Neural progenitor cell (in vitro differentiated cells): ENCODE results near the gene VSIG2. TPM values are rescaled to one million over a fixed set of nuclear protein-coding genes. Genes with fewer than 3 reads are reported as not detected.

Experiments used
- DNase-seq: peaks from one replicate; pipeline ENCODE4 v3.0.0-alpha.2; 2016; ENCODE audit warnings: low spot score
- H2AFZ ChIP-seq: fragments of 200-600 bp; sonication (generic); replicated peaks from 2 replicates; pipeline ENCODE4 v1.6.1; 2016; ENCODE audit warnings: antibody characterized with exemption
- H3F3A ChIP-seq: fragments of 200-600 bp; sonication (generic); 2 replicates; pipeline ENCODE4 v1.6.1; 2016; ENCODE audit warnings: antibody characterized with exemption, low read depth
- H3K27ac ChIP-seq: fragments of 200-600 bp; sonication (generic); 2 replicates; pipeline ENCODE4 v1.5.1; 2016; ENCODE audit warnings: mild to moderate bottlenecking
- H3K27me3 ChIP-seq: fragments of 200-600 bp; sonication (generic); 2 replicates; pipeline ENCODE4 v1.6.1; 2016; ENCODE audit warnings: mild to moderate bottlenecking, moderate library complexity
- H3K36me3 ChIP-seq: fragments of 200-600 bp; sonication (generic); 2 replicates; pipeline ENCODE4 v1.5.1; 2016
- H3K4me1 ChIP-seq: fragments of 200-600 bp; sonication (generic); 2 replicates; pipeline ENCODE4 v1.6.1; 2016; ENCODE audit warnings: mixed run types
- H3K4me2 ChIP-seq: fragments of 200-600 bp; sonication (generic); 2 replicates; pipeline ENCODE4 v1.6.1; 2016
- H3K4me3 ChIP-seq: fragments of 200-600 bp; sonication (generic); 2 replicates; pipeline ENCODE4 v1.5.1; 2016
- H3K79me2 ChIP-seq: fragments of 200-600 bp; sonication (generic); 2 replicates; pipeline ENCODE4 v1.6.1; 2016; ENCODE audit warnings: low read depth
- H3K9ac ChIP-seq: fragments of 200-600 bp; sonication (generic); 2 replicates; pipeline ENCODE4 v1.6.1; 2016
- H3K9me3 ChIP-seq: fragments of 200-600 bp; sonication (generic); 2 replicates; pipeline ENCODE4 v1.5.1; 2016; ENCODE audit warnings: low read depth
- H4K20me1 ChIP-seq: fragments of 200-600 bp; sonication (generic); 2 replicates; pipeline ENCODE4 v1.6.1; 2016; ENCODE audit warnings: low read depth
- H3K27ac Mint-ChIP-seq: 3 replicates; pipeline ENCODE4 v1.8.0; 2021; ENCODE audit warnings: mixed read lengths
- H3K27me3 Mint-ChIP-seq: 2 replicates; pipeline ENCODE4 v1.8.0; 2022; ENCODE audit warnings: low read depth, mild to moderate bottlenecking, inconsistent platforms, moderate library complexity, mixed read lengths; ENCODE audit not compliant: insufficient read depth
- H3K36me3 Mint-ChIP-seq: 3 replicates; pipeline ENCODE4 v1.8.0; 2021; ENCODE audit warnings: mixed read lengths
- H3K4me1 Mint-ChIP-seq: 3 replicates; pipeline ENCODE4 v1.8.0; 2021; ENCODE audit warnings: mixed read lengths
- H3K4me3 Mint-ChIP-seq: 3 replicates; pipeline ENCODE4 v1.8.0; 2021; ENCODE audit warnings: mild to moderate bottlenecking, moderate library complexity, mixed read lengths
- H3K9me3 Mint-ChIP-seq: 3 replicates; pipeline ENCODE4 v1.8.0; 2020; ENCODE audit warnings: mixed read lengths
- CTCF ChIP-seq: fragments of 200-600 bp; sonication (generic); IDR thresholded peaks from 2 replicates; pipeline ENCODE4 v1.5.1; 2017; ENCODE audit warnings: antibody characterized with exemption, mild to moderate bottlenecking
- EZH2 ChIP-seq: fragments of 200-600 bp; sonication (generic); IDR thresholded peaks from 2 replicates; pipeline ENCODE4 v1.6.1; 2017; ENCODE audit warnings: antibody characterized with exemption, mild to moderate bottlenecking, moderate library complexity
- EZH2phosphoT487 ChIP-seq: fragments of 200-600 bp; sonication (generic); IDR thresholded peaks from 2 replicates; pipeline ENCODE4 v1.6.1; 2017; ENCODE audit warnings: antibody characterized with exemption
- total RNA-seq: library from RNA; depleted of rRNA; stranded (reverse); fragments of >200 nt; gene quantifications from 2 replicates; pipeline ENCODE4 v1.2.3, GENCODE V29; 2015; ENCODE audit warnings: low replicate concordance

The VSIG2 gene
- total RNA-seq, 1 donor from 2014 or later: not detected

- Mint-ChIP-seq H3K4me1 (peaks cover 36% of the 10 kb centered on the region), H3K27ac (no peak overlapping the region), H3K4me3 (peak overlapping the region; percentile 78), H3K36me3 (peaks cover 10% of the 10 kb centered on the region), H3K9me3 (no peaks in the 10 kb centered on the region), H3K27me3 (peaks cover 49% of the 10 kb centered on the region)
- H3K79me2 ChIP-seq: no peaks in the 10 kb centered on the region
- H3K4me1 ChIP-seq: peaks cover 36% of the 10 kb centered on the region
- peaks cover 41% of the 10 kb centered on the region for H3F3A ChIP-seq
- peak overlapping the region; percentile 84 for H3K4me2 ChIP-seq
- no peak overlapping the region for H3K27ac ChIP-seq
- TF ChIP-seq EZH2phosphoT487 (peak; percentile 12), EZH2 (peak; percentile 58), CTCF (peak; percentile 24)
- no peaks in the 10 kb centered on the region for H3K36me3 ChIP-seq
- no peaks in the 10 kb centered on the region for H3K9me3 ChIP-seq
- peaks cover 65% of the 10 kb centered on the region for H3K27me3 ChIP-seq
- no peak overlapping the region for H3K9ac ChIP-seq
- peak; percentile 58 for DNase-seq
- H2AFZ ChIP-seq: no peak overlapping the region
- H3K4me3 ChIP-seq: peak overlapping the region; percentile 49
- H4K20me1 ChIP-seq: peaks cover 63% of the 10 kb centered on the region
Observed at GRCh38 chr11:124761301-124762104, 9.4 kb upstream of the VSIG2 start.

- H3K27me3 ChIP-seq: peaks cover 72% of the 10 kb centered on the region
- no peaks in the 10 kb centered on the region for H3K36me3 ChIP-seq
- no peaks in the 10 kb centered on the region for H3K9me3 Mint-ChIP-seq
- H3K27ac ChIP-seq: no peak overlapping the region
- H3K9ac ChIP-seq: no peak overlapping the region
- peaks cover 36% of the 10 kb centered on the region for H3K4me1 ChIP-seq
- H3K4me3 Mint-ChIP-seq: peak overlapping the region; percentile 55
- no peak overlapping the region for H3K27ac Mint-ChIP-seq
- peaks cover 36% of the 10 kb centered on the region for H3K4me1 Mint-ChIP-seq
- peaks cover 54% of the 10 kb centered on the region for H3K27me3 Mint-ChIP-seq
- no peaks in the 10 kb centered on the region for H3K9me3 ChIP-seq
- peaks cover 41% of the 10 kb centered on the region for H3F3A ChIP-seq
- H3K4me2 ChIP-seq: peak overlapping the region; percentile 84
- H2AFZ ChIP-seq: no peak overlapping the region
- H3K4me3 ChIP-seq: no peak overlapping the region
- H3K36me3 Mint-ChIP-seq: peaks cover 7% of the 10 kb centered on the region
- no peaks in the 10 kb centered on the region for H3K79me2 ChIP-seq
- no peak for DNase-seq
- no peak for TF ChIP-seq EZH2phosphoT487
- no peak for TF ChIP-seq EZH2
- no peak for TF ChIP-seq CTCF
- peaks cover 60% of the 10 kb centered on the region for H4K20me1 ChIP-seq
Observed at GRCh38 chr11:124760806-124761205, 8.8 kb upstream of the VSIG2 start.

- H3K4me2 ChIP-seq: peak overlapping the region; percentile 84
- peak overlapping the region; percentile 35 for H2AFZ ChIP-seq
- H3K9ac ChIP-seq: no peak overlapping the region
- Mint-ChIP-seq H3K36me3 (peaks cover 2% of the 10 kb centered on the region), H3K27me3 (peaks cover 55% of the 10 kb centered on the region), H3K4me3 (peak overlapping the region; percentile 64), H3K4me1 (peaks cover 36% of the 10 kb centered on the region), H3K9me3 (no peaks in the 10 kb centered on the region), H3K27ac (no peak overlapping the region)
- no peaks in the 10 kb centered on the region for H3K36me3 ChIP-seq
- no peaks in the 10 kb centered on the region for H3K79me2 ChIP-seq
- H4K20me1 ChIP-seq: peaks cover 56% of the 10 kb centered on the region
- peak overlapping the region; percentile 44 for H3K4me3 ChIP-seq
- TF ChIP-seq CTCF (no peak), EZH2 (peak; percentile 33), EZH2phosphoT487 (peak; percentile 8)
- peaks cover 36% of the 10 kb centered on the region for H3K4me1 ChIP-seq
- H3K9me3 ChIP-seq: no peaks in the 10 kb centered on the region
- H3F3A ChIP-seq: peaks cover 41% of the 10 kb centered on the region
- no peak overlapping the region for H3K27ac ChIP-seq
- peak; percentile 28 for DNase-seq
- peaks cover 77% of the 10 kb centered on the region for H3K27me3 ChIP-seq
Observed at GRCh38 chr11:124760205-124760652, 8.2 kb upstream of the VSIG2 start.
